ENCODE results near the gene ABCE1.

DNA sequence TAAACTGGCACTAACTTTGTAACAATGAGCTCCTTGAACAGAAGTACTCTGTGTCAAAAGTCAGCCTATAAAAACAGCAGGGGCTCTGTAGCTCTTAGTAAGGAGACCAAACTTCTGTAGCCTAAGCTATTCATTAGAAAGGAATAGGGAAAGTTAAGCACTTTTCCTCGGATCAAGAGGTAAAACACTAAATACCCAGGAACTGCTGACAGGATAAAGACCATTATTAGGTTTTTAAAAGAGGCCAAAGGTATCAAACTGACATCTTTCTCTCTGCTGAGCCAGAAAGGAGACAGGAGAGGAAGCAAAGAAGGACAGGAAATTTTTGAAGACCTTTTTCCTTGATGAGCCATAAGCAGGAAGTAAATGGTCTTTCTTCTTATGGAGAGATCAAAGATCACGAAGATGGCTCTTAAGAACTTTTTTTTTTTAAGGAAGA lies 32.0 kb upstream of the ABCE1 start:
- TF ChIP-seq, protein P1, sequence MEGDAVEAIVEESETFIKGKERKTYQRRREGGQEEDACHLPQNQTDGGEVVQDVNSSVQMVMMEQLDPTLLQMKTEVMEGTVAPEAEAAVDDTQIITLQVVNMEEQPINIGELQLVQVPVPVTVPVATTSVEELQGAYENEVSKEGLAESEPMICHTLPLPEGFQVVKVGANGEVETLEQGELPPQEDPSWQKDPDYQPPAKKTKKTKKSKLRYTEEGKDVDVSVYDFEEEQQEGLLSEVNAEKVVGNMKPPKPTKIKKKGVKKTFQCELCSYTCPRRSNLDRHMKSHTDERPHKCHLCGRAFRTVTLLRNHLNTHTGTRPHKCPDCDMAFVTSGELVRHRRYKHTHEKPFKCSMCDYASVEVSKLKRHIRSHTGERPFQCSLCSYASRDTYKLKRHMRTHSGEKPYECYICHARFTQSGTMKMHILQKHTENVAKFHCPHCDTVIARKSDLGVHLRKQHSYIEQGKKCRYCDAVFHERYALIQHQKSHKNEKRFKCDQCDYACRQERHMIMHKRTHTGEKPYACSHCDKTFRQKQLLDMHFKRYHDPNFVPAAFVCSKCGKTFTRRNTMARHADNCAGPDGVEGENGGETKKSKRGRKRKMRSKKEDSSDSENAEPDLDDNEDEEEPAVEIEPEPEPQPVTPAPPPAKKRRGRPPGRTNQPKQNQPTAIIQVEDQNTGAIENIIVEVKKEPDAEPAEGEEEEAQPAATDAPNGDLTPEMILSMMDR (IDR thresholded peaks at IDR 0.05; ENCODE audit: low read depth, low read length) = no peak
- no peak for TF ChIP-seq EZH2phosphoT487 (IDR thresholded peaks at IDR 0.05; ENCODE audit: low read depth)
